Hair follicular keratinocyte (primary cell): Measurements from ENCODE around the gene CHRM1. TPM values are rescaled to one million over a fixed set of nuclear protein-coding genes. Genes with fewer than 3 reads are reported as not detected.

Experiments used
- total RNA-seq: library from RNA; depleted of rRNA; stranded (reverse); fragments of >200 nt; gene quantifications from 2 replicates; pipeline ENCODE4 v1.2.3, GENCODE V29; 2015

The CHRM1 gene, protein sequence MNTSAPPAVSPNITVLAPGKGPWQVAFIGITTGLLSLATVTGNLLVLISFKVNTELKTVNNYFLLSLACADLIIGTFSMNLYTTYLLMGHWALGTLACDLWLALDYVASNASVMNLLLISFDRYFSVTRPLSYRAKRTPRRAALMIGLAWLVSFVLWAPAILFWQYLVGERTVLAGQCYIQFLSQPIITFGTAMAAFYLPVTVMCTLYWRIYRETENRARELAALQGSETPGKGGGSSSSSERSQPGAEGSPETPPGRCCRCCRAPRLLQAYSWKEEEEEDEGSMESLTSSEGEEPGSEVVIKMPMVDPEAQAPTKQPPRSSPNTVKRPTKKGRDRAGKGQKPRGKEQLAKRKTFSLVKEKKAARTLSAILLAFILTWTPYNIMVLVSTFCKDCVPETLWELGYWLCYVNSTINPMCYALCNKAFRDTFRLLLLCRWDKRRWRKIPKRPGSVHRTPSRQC
- total RNA-seq = not detected in 2 replicates

GRCh38 chr11:62921201-62921572 is at the start of gene CHRM1:
Gene CHRM1, minus strand, starts transcription at chr11:62921363. Its CDS starts 10,263 bp downstream, at chr11:62911100.

DNA sequence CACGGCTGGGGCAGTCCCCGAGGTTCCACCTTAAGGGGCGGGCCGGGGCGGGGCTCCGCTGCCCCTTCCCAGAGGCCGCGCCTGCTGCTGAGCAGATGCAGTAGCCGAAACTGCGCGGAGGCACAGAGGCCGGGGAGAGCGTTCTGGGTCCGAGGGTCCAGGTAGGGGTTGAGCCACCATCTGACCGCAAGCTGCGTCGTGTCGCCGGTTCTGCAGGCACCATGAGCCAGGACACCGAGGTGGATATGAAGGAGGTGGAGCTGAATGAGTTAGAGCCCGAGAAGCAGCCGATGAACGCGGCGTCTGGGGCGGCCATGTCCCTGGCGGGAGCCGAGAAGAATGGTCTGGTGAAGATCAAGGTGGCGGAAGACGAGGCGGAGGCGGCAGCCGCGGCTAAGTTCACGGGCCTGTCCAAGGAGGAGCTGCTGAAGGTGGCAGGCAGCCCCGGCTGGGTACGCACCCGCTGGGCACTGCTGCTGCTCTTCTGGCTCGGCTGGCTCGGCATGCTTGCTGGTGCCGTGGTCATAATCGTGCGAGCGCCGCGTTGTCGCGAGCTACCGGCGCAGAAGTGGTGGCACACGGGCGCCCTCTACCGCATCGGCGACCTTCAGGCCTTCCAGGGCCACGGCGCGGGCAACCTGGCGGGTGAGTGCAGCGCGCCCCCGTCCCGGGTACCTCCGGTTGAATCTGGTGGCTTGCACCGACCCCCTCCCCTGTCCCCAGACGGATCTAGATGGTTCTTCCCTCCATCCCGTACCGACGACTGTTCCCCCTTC is 40.2 kb downstream of the CHRM1 start, which contains the start of gene SLC3A2:
Gene SLC3A2 (plus strand): TSS at position 94 of the 776 bp plus-strand sequence. CDS start 128 bp downstream, at position 222.

Other genes starting within 250 kb of the CHRM1 start
- gene UQCC3, start 249.7 kb downstream of the CHRM1 start, total RNA-seq = 12.5 and 22.6 TPM in 2 replicates
- 2.4 and 3.4 TPM in 2 replicates for gene LBHD1, start 249.1 kb downstream of the CHRM1 start, total RNA-seq
- 139 and 165 TPM in 2 replicates for gene UBXN1, start 242.3 kb downstream of the CHRM1 start, total RNA-seq
- gene LRRN4CL, start 231.8 kb downstream of the CHRM1 start, total RNA-seq = 0.08 TPM in 2 replicates
- gene BSCL2, start 213.9 kb downstream of the CHRM1 start, total RNA-seq = 20.9 and 34.7 TPM in 2 replicates
- not detected in 2 replicates for gene GNG3, start 213.7 kb downstream of the CHRM1 start, total RNA-seq
- gene HNRNPUL2, start 193.9 kb downstream of the CHRM1 start, total RNA-seq = 6.4 and 6.5 TPM in 2 replicates
- 15.5 and 17.5 TPM in 2 replicates for gene TTC9C, start 192.9 kb downstream of the CHRM1 start, total RNA-seq
- gene ZBTB3, start 167.2 kb downstream of the CHRM1 start, total RNA-seq = 5.0 and 6.1 TPM in 2 replicates
- gene POLR2G, start 159.8 kb downstream of the CHRM1 start, total RNA-seq = 125 and 151 TPM in 2 replicates
- gene TAF6L, start 150.0 kb downstream of the CHRM1 start, total RNA-seq = 11.5 and 22.3 TPM in 2 replicates
- 46.2 and 52.1 TPM in 2 replicates for gene TMEM179B, start 134.0 kb downstream of the CHRM1 start, total RNA-seq
- gene TMEM223, start 129.4 kb downstream of the CHRM1 start, total RNA-seq = 42.2 and 53.8 TPM in 2 replicates
- gene NXF1, start 115.9 kb downstream of the CHRM1 start, total RNA-seq = 21.8 and 26.4 TPM in 2 replicates
- gene STX5, start 89.3 kb downstream of the CHRM1 start, total RNA-seq = 26.9 and 37.9 TPM in 2 replicates
- not detected in 2 replicates for gene TEX54, start 88.5 kb downstream of the CHRM1 start, total RNA-seq
- gene WDR74, start 81.8 kb downstream of the CHRM1 start, total RNA-seq = 65.8 and 125 TPM in 2 replicates
- 855 and 957 TPM in 2 replicates for gene SLC3A2, start 40.5 kb downstream of the CHRM1 start, total RNA-seq
- not detected in 2 replicates for gene SLC22A6, start 63.6 kb upstream of the CHRM1 start, total RNA-seq
- not detected in 2 replicates for gene SLC22A8, start 94.5 kb upstream of the CHRM1 start, total RNA-seq
- gene SLC22A24, start 222.9 kb upstream of the CHRM1 start, total RNA-seq = not detected in 2 replicates